GM12891 (cell line): ENCODE measurements around the gene ABLIM2.

ENCODE experiments used
- POLR2A ChIP-seq: IDR thresholded peaks from 2 replicates; pipeline ENCODE4 v1.6.1; 2011; ENCODE audit warnings: low read depth, low read length, control low read depth
- POLR2AphosphoS5 ChIP-seq: IDR thresholded peaks from 2 replicates; pipeline ENCODE4 v1.6.1; 2011; ENCODE audit warnings: low read depth, low read length, control low read depth
- POU2F2 ChIP-seq: IDR thresholded peaks from 2 replicates; pipeline ENCODE4 v1.6.1; 2011; ENCODE audit warnings: low read depth, mild to moderate bottlenecking, control low read depth, low read length, moderate library complexity
- TAF1 ChIP-seq: IDR thresholded peaks from 2 replicates; pipeline ENCODE4 v1.6.1; 2011; ENCODE audit warnings: low read depth, low read length, control low read depth

GRCh38 chr4:7984286-7984925, 174.2 kb downstream of the ABLIM2 start:
- no peak for TF ChIP-seq POLR2A
- no peak for TF ChIP-seq POLR2AphosphoS5
- no peak for TF ChIP-seq TAF1
- no peak for TF ChIP-seq POU2F2
